ENCODE measurements around the gene MAN1C1.

Gene MAN1C1

DNA sequence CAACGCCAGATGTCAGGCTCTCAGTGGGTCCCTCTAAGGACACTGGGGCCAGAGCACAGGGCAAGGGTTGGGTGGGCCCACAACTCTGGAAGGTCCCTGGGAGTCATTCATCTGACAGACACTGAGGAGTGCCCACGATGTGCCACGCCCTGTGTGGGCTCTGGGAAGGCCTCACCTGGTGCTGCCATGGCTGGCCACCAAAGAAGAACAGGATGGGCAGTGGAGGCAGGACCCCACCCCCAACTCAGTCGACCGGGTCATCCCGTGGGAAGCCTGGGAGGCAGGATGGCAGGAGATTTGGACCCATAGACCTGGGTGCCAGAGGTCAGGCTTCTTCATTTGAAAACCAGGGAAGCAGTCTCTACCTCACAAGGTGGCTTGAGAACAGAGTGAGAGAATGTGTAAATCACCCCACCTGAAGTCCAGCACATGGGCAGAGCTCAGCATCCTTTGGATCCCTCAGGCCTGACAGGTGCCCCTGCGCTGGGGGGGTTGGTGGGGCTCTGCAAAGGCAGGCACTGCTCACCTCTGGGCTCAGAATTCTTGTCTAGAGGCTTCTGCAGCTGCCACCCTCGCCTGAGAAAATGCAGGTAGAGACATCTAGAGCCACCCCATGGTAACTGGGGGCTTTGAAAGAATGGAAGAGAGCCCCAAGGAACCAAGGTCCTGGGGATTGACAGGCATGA lies 182.2 kb downstream of the MAN1C1 start:
- H3K27me3 ChIP-seq (ENCODE audit: control insufficient read depth, insufficient read depth, low read length), result peaks cover 9% of the 10 kb centered on the region
- H3K27ac ChIP-seq (ENCODE audit: low read length), result no peak overlapping the region
- H3K9ac ChIP-seq (ENCODE audit: low read length), result no peak overlapping the region
- no peaks in the 10 kb centered on the region for H3K9me3 ChIP-seq (ENCODE audit: control insufficient read depth, low read depth, low read length)
- no peaks in the 10 kb centered on the region for H3K36me3 ChIP-seq (ENCODE audit: control insufficient read depth, low read depth, low read length)
- H3K4me3 ChIP-seq (ENCODE audit: low read length), result no peak overlapping the region
- H3K4me1 ChIP-seq (ENCODE audit: control insufficient read depth, low read depth, low read length), result peaks cover 5% of the 10 kb centered on the region

DNA sequence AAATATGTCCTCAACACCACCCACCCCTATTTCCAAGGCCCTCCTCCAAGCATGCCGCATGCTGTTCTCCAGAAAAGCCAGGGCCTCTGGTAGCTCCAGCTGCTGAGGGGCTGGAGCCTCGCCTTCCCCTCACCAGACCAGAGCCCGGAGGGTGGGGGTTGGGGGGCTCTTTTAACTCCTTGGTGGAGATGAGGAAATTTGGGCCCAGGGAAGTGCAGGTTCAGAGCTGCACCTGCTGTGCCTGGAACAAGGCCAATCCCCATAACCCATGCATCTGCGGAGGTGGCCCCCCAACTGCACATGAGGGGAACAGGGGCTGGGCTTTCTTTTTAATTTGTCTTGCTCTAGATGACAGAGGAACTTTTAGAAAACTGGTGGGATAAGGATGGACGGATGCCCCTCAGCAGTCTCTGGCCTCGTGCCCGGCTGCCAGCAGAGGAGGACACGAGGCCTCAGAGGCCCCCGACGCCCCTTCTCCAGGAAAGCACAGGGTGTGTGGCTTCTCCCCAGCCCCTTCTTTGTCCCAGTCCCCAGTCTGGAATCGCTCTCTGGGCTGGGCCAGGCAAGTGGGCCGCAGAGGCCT lies 182.9 kb downstream of the MAN1C1 start:
- Histone ChIP-seq H3K36me3 (ENCODE audit: control insufficient read depth, low read depth, low read length) (no peaks in the 10 kb centered on the region), H3K4me1 (ENCODE audit: control insufficient read depth, low read depth, low read length) (peaks cover 5% of the 10 kb centered on the region), H3K27ac (ENCODE audit: low read length) (no peak overlapping the region), H3K4me3 (ENCODE audit: low read length) (peak overlapping the region; percentile 48), H3K9ac (ENCODE audit: low read length) (peak overlapping the region; percentile 46), H3K27me3 (ENCODE audit: control insufficient read depth, insufficient read depth, low read length) (peaks cover 9% of the 10 kb centered on the region), H3K9me3 (ENCODE audit: control insufficient read depth, low read depth, low read length) (no peaks in the 10 kb centered on the region)

DNA sequence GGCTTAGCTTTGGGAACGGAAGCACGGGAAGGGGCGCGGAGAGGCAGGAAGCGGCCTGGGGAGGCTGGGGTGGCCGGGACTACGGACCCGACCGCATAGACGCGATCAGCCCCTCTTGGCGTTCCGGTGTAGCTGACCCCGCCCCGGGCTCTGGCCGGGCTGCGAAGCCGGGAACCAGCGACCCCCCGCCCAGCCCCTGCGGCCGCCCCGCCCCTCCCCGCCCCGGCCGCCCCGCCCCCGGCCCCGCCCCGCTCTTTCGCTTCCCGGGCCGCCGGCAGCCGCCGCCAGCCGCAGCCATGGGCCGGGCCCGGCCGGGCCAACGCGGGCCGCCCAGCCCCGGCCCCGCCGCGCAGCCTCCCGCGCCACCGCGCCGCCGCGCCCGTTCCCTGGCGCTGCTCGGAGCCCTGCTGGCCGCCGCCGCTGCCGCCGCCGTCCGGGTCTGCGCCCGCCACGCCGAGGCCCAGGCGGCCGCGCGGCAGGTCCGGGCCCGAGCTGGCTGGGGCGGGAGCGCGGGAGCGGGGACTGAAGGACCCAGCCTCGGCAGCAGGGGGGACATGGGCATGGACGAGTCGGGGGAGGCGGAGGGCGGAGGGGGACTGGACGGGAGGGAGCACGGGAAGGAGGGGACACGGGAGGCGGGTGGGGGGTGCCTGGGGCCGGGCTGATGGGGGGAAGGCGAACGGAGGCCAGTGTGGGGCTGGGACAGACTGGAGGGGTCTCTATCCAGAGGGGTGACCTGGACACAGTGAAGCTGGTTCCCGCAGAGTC lies 183.5 kb downstream of the MAN1C1 start, which contains the start of gene SELENON:
TSS of gene SELENON (plus strand) at position 259 of the 768 bp plus-strand sequence. CDS start at position 297, 38 bp downstream.
- Histone ChIP-seq H3K27ac (ENCODE audit: low read length) (no peak within 1 kb of the TSS), H3K4me1 (ENCODE audit: control insufficient read depth, low read depth, low read length) (peaks cover 5% of the 10 kb centered on the region), H3K36me3 (ENCODE audit: control insufficient read depth, low read depth, low read length) (peaks cover under 1% of the 10 kb centered on the region)

DNA sequence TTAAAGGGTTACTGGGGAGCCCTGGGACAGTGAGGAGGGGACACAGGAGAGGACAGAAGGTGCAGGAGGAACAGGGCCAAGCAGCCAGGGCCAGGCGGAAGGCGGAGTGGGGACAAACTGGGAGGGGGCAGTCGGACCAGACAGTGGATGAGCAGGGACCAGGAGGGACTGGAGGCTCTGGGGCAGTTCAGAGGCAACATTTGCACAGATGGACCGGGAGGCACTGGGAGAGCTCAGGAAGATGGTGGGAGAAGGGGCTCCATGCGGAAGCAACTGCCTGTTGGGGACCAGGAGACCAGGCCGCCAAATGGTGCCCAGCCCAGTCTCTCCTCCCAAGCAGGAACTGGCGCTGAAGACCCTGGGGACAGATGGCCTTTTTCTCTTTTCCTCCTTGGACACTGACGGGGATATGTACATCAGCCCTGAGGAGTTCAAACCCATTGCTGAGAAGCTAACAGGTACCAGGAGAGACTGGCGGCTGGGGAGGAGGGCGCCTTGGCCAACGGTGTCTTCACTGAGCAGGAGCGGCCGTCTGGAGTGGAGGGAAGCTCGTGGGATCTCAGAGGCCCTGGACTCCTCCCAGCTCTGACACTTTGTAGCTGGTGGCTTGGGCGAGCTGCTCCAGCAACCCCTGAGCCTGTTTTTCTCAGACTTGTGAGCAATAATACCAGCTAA lies 184.2 kb downstream of the MAN1C1 start:
- Histone ChIP-seq H3K9me3 (ENCODE audit: control insufficient read depth, low read depth, low read length) (no peaks in the 10 kb centered on the region), H3K9ac (ENCODE audit: low read length) (peak overlapping the region; percentile 56), H3K36me3 (ENCODE audit: control insufficient read depth, low read depth, low read length) (peaks cover 7% of the 10 kb centered on the region), H3K27ac (ENCODE audit: low read length) (no peak overlapping the region), H3K27me3 (ENCODE audit: control insufficient read depth, insufficient read depth, low read length) (peaks cover 9% of the 10 kb centered on the region), H3K4me1 (ENCODE audit: control insufficient read depth, low read depth, low read length) (peaks cover 5% of the 10 kb centered on the region), H3K4me3 (ENCODE audit: low read length) (peak overlapping the region; percentile 77)

More for the DNA sequence above, 183.5 kb downstream of the MAN1C1 start, which contains the start of gene SELENON:
- Histone ChIP-seq H3K4me3 (ENCODE audit: low read length) (peak within 1 kb of the TSS; percentile 77), H3K27me3 (ENCODE audit: control insufficient read depth, insufficient read depth, low read length) (peaks cover 9% of the 10 kb centered on the region), H3K9ac (ENCODE audit: low read length) (peak within 1 kb of the TSS; percentile 56), H3K9me3 (ENCODE audit: control insufficient read depth, low read depth, low read length) (no peaks in the 10 kb centered on the region)

DNA sequence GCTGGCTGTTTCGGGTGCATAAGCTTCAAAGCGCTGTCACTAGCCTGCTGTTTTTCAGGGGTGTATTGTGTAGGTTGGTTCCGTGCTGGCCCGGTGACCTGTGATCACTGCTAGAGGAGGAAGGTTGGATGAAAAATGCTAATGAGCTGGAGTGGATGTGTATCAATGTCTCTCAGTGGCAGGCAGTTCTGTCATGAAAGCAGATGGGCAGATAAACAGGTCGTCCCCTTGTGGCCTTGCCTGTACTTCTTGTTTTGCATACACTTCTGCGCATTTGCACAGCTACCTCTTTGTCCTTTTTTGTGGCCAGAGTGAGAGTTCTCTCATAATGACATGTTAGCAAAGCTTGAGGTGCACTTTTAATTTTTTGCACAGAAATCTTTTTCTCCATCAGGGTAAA lies 186.3 kb downstream of the MAN1C1 start:
- H3K9me3 ChIP-seq (ENCODE audit: control insufficient read depth, low read depth, low read length), result no peaks in the 10 kb centered on the region
- peaks cover 9% of the 10 kb centered on the region for H3K27me3 ChIP-seq (ENCODE audit: control insufficient read depth, insufficient read depth, low read length)
- H3K4me1 ChIP-seq (ENCODE audit: control insufficient read depth, low read depth, low read length), result no peaks in the 10 kb centered on the region
- no peak overlapping the region for H3K9ac ChIP-seq (ENCODE audit: low read length)
- H3K4me3 ChIP-seq (ENCODE audit: low read length), result no peak overlapping the region
- H3K36me3 ChIP-seq (ENCODE audit: control insufficient read depth, low read depth, low read length), result peaks cover 15% of the 10 kb centered on the region
- H3K27ac ChIP-seq (ENCODE audit: low read length), result no peak overlapping the region

DNA sequence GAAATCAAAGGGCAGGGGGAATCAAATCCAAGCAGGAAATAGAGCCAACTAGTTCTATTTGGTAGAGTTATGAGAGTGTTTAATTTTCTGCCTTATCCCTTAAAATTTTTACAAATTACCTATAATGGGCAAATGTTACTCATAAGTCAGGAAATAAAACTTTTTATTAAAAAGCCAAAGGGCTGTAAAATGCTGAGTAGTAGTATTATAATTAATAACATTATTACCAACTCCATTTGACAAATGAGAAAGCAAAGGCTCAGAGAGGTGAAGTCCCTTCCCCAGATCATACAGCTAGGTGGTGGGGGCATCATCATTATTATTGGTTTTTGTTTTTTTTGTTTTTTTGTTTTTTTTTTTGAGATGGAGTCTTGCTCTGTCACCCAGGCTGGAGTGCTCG lies 186.8 kb downstream of the MAN1C1 start:
- no peaks in the 10 kb centered on the region for H3K4me1 ChIP-seq (ENCODE audit: control insufficient read depth, low read depth, low read length)
- H3K27ac ChIP-seq (ENCODE audit: low read length), result no peak overlapping the region
- peaks cover 9% of the 10 kb centered on the region for H3K27me3 ChIP-seq (ENCODE audit: control insufficient read depth, insufficient read depth, low read length)
- no peaks in the 10 kb centered on the region for H3K9me3 ChIP-seq (ENCODE audit: control insufficient read depth, low read depth, low read length)
- peaks cover 15% of the 10 kb centered on the region for H3K36me3 ChIP-seq (ENCODE audit: control insufficient read depth, low read depth, low read length)
- H3K9ac ChIP-seq (ENCODE audit: low read length), result no peak overlapping the region
- no peak overlapping the region for H3K4me3 ChIP-seq (ENCODE audit: low read length)

DNA sequence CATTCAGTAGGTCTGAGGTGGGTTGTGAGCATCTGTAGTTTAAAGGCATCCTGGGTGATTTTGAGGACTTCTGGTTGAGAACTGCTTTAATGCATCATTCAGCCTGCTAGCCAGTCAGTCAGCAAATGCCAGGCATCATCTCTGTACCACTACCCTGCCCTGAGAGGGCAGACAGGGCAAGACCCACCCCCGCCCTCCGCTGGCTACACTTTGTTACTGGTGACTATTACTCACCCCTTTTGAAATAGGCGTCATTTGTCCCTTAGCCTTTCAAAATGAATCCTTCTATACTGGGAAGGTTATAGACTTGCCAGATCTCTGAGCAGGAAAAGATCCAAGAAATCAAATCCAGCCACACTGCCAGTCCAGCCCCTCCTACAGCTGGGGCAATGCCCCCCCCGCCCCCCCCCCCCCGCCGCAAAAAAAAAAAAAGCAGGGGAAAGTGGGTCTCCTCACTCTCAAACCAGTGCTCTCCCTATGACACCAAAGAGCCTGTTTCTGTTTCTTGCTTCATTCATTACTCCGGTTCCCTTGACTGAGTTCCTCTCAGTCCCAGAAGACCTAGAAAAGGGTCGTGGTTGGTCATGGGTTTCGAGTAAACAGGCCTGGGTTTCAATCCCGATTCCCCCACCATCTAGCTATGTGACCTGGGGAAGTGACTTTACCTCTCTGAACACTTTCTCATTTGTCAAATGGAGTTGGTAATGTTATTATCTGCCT lies 187.8 kb downstream of the MAN1C1 start:
- H3K27me3 ChIP-seq (ENCODE audit: control insufficient read depth, insufficient read depth, low read length), result peaks cover 3% of the 10 kb centered on the region
- no peaks in the 10 kb centered on the region for H3K9me3 ChIP-seq (ENCODE audit: control insufficient read depth, low read depth, low read length)
- H3K36me3 ChIP-seq (ENCODE audit: control insufficient read depth, low read depth, low read length), result peaks cover 15% of the 10 kb centered on the region
- no peak overlapping the region for H3K27ac ChIP-seq (ENCODE audit: low read length)
- no peak overlapping the region for H3K4me3 ChIP-seq (ENCODE audit: low read length)
- H3K9ac ChIP-seq (ENCODE audit: low read length), result no peak overlapping the region
- H3K4me1 ChIP-seq (ENCODE audit: control insufficient read depth, low read depth, low read length), result no peaks in the 10 kb centered on the region

DNA sequence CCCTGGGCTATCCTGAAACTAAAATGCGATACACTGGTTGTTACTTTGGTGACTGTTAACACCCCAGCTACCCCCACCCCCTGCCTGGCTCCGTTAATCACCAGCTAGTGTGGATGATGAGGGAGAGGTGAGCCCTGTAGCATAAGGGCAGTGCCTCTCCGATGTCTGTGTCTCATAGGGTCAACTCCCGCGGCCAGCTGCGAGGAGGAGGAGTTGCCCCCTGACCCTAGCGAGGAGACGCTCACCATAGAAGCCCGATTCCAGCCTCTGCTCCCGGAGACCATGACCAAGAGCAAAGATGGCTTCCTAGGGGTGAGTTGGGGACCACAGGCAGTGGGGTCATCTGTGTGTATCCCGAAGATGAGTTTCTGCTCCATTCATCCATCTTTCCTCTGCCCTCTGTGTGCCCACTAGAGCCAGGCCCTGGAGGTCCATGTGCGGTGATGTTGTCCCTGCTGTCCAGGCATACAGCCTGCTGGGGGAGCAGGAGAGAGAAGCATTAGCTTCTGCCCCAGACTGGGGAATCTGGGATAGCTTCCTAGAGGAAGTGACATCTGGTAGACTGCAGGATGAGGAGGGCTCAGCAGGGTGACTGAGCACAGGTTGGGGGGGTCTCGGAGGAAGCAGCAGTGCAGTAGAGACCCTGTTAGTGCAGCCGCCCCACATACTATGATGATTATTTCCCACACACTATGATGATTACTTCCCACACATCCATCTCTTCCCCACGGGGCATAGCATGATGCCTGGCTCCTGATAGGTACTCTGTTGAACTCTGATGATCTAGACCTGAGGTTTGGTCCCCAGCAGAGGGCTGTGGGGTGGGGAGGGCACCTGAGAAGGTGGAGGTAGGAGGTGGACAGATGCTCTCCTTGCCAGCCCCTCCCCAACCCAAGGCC lies 188.6 kb downstream of the MAN1C1 start:
- H3K27me3 ChIP-seq (ENCODE audit: control insufficient read depth, insufficient read depth, low read length), result no peaks in the 10 kb centered on the region
- no peak overlapping the region for H3K4me3 ChIP-seq (ENCODE audit: low read length)
- H3K9ac ChIP-seq (ENCODE audit: low read length), result no peak overlapping the region
- H3K9me3 ChIP-seq (ENCODE audit: control insufficient read depth, low read depth, low read length), result no peaks in the 10 kb centered on the region
- H3K27ac ChIP-seq (ENCODE audit: low read length), result no peak overlapping the region
- peaks cover 15% of the 10 kb centered on the region for H3K36me3 ChIP-seq (ENCODE audit: control insufficient read depth, low read depth, low read length)
- H3K4me1 ChIP-seq (ENCODE audit: control insufficient read depth, low read depth, low read length), result no peaks in the 10 kb centered on the region

DNA sequence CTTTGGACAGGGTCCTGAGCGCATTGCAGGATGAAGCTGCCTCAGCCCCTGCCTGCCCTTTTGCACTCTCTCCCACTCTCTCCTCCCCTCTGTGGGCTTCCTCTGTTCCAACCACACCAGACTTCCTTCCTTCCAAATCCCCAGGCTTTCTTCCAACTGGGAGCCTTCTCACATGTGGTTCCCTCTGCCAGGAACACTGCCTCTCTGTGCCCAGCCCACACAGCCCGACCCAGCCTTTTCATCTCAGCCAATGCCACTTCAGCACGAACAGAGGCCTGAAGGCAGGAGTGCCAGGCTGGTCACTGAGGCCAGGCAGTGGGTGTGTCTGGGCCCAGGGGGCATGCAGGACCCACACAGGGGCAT lies 189.3 kb downstream of the MAN1C1 start:
- Histone ChIP-seq H3K4me1 (ENCODE audit: control insufficient read depth, low read depth, low read length) (no peaks in the 10 kb centered on the region), H3K4me3 (ENCODE audit: low read length) (no peak overlapping the region), H3K9ac (ENCODE audit: low read length) (no peak overlapping the region), H3K9me3 (ENCODE audit: control insufficient read depth, low read depth, low read length) (no peaks in the 10 kb centered on the region), H3K27ac (ENCODE audit: low read length) (no peak overlapping the region), H3K27me3 (ENCODE audit: control insufficient read depth, insufficient read depth, low read length) (no peaks in the 10 kb centered on the region), H3K36me3 (ENCODE audit: control insufficient read depth, low read depth, low read length) (peaks cover 15% of the 10 kb centered on the region)

DNA sequence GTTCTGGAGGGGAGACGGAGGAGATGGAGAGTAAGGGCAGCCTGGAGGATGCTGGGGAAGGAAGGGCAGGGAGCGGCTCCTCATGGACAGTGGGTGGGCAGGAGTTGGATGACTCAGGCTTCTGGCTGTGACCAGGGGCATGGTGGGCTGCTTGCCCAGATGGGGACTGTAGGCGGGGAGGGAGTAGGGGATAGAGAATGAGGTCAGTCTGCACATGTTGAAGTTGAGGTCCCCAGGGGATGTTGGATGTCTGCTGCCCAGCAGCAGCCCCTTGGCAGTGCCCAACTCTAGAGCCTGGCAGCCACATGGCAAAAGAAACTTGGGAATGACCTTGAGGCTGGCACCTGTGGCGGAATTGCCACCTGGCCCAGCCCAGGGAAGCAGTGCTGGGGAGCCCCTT lies 189.8 kb downstream of the MAN1C1 start:
- no peaks in the 10 kb centered on the region for H3K27me3 ChIP-seq (ENCODE audit: control insufficient read depth, insufficient read depth, low read length)
- H3K9ac ChIP-seq (ENCODE audit: low read length), result no peak overlapping the region
- no peak overlapping the region for H3K27ac ChIP-seq (ENCODE audit: low read length)
- no peaks in the 10 kb centered on the region for H3K9me3 ChIP-seq (ENCODE audit: control insufficient read depth, low read depth, low read length)
- peaks cover 15% of the 10 kb centered on the region for H3K36me3 ChIP-seq (ENCODE audit: control insufficient read depth, low read depth, low read length)
- H3K4me1 ChIP-seq (ENCODE audit: control insufficient read depth, low read depth, low read length), result no peaks in the 10 kb centered on the region
- H3K4me3 ChIP-seq (ENCODE audit: low read length), result no peak overlapping the region
